GM12892 (cell line): ENCODE measurements around the gene DNAH12. TPM values are rescaled to one million over a fixed set of nuclear protein-coding genes. Genes with fewer than 3 reads are reported as not detected.

ENCODE experiments used
- DNase-seq: peaks from one replicate; pipeline ENCODE4 v3.0.0; 2011; ENCODE audit not compliant: insufficient read length
- FAIRE-seq: peaks from 2 replicates; lab custom pipeline; 2011; peaks lifted over from hg19 to GRCh38; lab: Jason Lieb, UNC
- POLR2A ChIP-seq: IDR thresholded peaks from 2 replicates; pipeline ENCODE4 v1.6.1; 2011; ENCODE audit warnings: low read depth, low read length, control low read depth
- POLR2AphosphoS5 ChIP-seq: IDR thresholded peaks from 2 replicates; pipeline ENCODE4 v1.6.1; 2011; ENCODE audit warnings: low read depth, low read length, control low read depth
- TAF1 ChIP-seq: IDR thresholded peaks from 2 replicates; pipeline ENCODE4 v1.6.1; 2011; ENCODE audit warnings: low read depth, mild to moderate bottlenecking, control low read depth, low read length, borderline replicate concordance
- polyA plus RNA-seq: library from polyadenylated mRNA; unstranded; fragments of >200 nt; gene quantifications from one replicate; pipeline ENCODE4 v1.2.1, GENCODE V29; 2012; ENCODE audit warnings: missing spikeins, inconsistent platforms; ENCODE audit not compliant: missing spikeins

DNAH12 gene
- polyA plus RNA-seq = 0.17 TPM

- FAIRE-seq (peak; percentile 63), DNase-seq (no peak)
- TF ChIP-seq POLR2AphosphoS5 = no peak
- no peak for TF ChIP-seq TAF1
- TF ChIP-seq POLR2A = no peak
Measured at GRCh38 chr3:57544181-57545125, at the start of gene DNAH12. Gene DNAH12, minus strand, starts transcription at chr3:57544344. Its CDS starts 1,474 bp downstream, at chr3:57542870.

- no peak for TF ChIP-seq TAF1
- TF ChIP-seq POLR2A = no peak
- no peak for TF ChIP-seq POLR2AphosphoS5
- FAIRE-seq = no peak
- no peak for DNase-seq
Measured at GRCh38 chr3:57592306-57592705, 48.2 kb upstream of the DNAH12 start.

GRCh38 chr3:57587905-57588304 is 43.8 kb upstream of the DNAH12 start:
- DNase-seq (no peak), FAIRE-seq (no peak)
- TF ChIP-seq TAF1 (no peak), POLR2A (no peak)

GRCh38 chr3:57586778-57587177 is 42.6 kb upstream of the DNAH12 start:
- no peak for FAIRE-seq
- DNase-seq = no peak
- no peak for TF ChIP-seq POLR2A
- TF ChIP-seq TAF1 = no peak
- TF ChIP-seq POLR2AphosphoS5 = no peak

- FAIRE-seq (no peak), DNase-seq (no peak)
- TF ChIP-seq TAF1 (no peak), POLR2A (no peak), POLR2AphosphoS5 (no peak)
Measured at GRCh38 chr3:57583544-57583943, 39.4 kb upstream of the DNAH12 start.

GRCh38 chr3:57582474-57583168 is 38.5 kb upstream of the DNAH12 start:
- no peak for DNase-seq
- no peak for TF ChIP-seq POLR2AphosphoS5
- no peak for TF ChIP-seq TAF1
- TF ChIP-seq POLR2A = no peak
- no peak for FAIRE-seq

- no peak for FAIRE-seq
- TF ChIP-seq POLR2A (no peak), POLR2AphosphoS5 (no peak), TAF1 (no peak)
- DNase-seq = no peak
Measured at GRCh38 chr3:57577801-57578200, 33.7 kb upstream of the DNAH12 start.

GRCh38 chr3:57575966-57576626 is 32.0 kb upstream of the DNAH12 start:
- FAIRE-seq = no peak
- DNase-seq = no peak
- TF ChIP-seq TAF1 (no peak), POLR2A (no peak), POLR2AphosphoS5 (no peak)

- TF ChIP-seq POLR2AphosphoS5 = no peak
- TF ChIP-seq POLR2A = no peak
- no peak for TF ChIP-seq TAF1
- FAIRE-seq (no peak), DNase-seq (no peak)
Measured at GRCh38 chr3:57572096-57572495, 28.0 kb upstream of the DNAH12 start.

GRCh38 chr3:57570878-57571277 is 26.7 kb upstream of the DNAH12 start:
- no peak for DNase-seq
- FAIRE-seq = no peak

More at GRCh38 chr3:57570878-57571277, 26.7 kb upstream of the DNAH12 start:
- TF ChIP-seq POLR2AphosphoS5 (no peak), TAF1 (no peak), POLR2A (no peak)
